Keratinocyte (primary cell): ENCODE measurements around the gene MAP3K1.

Source experiments
- CTCF ChIP-seq, 3 experiments: IDR thresholded peaks in 1 of 3; conservative IDR thresholded peaks in 1 of 3; optimal IDR thresholded peaks in 1 of 3; 2 replicates in 2 of 3; 3 replicates in 1 of 3; pipeline versions ENCODE3 to v1.5.1; 2011; ENCODE audit warnings: low read length in 3 of 3, mild to moderate bottlenecking in 3 of 3, moderate library complexity in 2 of 3, control low read depth in 1 of 3, inconsistent platforms in 1 of 3; ENCODE audit not compliant: insufficient read depth in 2 of 3; ENCODE audit errors: extremely low read depth in 1 of 3
- EZH2 ChIP-seq: IDR thresholded peaks from one replicate; pipeline ENCODE4 v1.6.1; 2012; ENCODE audit warnings: inconsistent platforms, mild to moderate bottlenecking, low read length, moderate library complexity

GRCh38 chr5:56848206-56848605, 32.9 kb downstream of the MAP3K1 start:
- TF ChIP-seq CTCF (optimal IDR thresholded peaks at IDR 0.05 in 1 of 3, IDR thresholded peaks at IDR 0.05 in 1 of 3, conservative IDR thresholded peaks at IDR 0.05 in 1 of 3; ENCODE audit: extremely low read depth in 1 of 3, insufficient read depth in 2 of 3, low read length in 3 of 3) (no peak), EZH2 (no peak)
